Natural killer cell (primary cell): Measurements from ENCODE around the gene HOXD1. TPM values are rescaled to one million over a fixed set of nuclear protein-coding genes. Genes with fewer than 3 reads are reported as not detected.

ENCODE experiments used
- ATAC-seq, 3 donors: fragments of 150-1000 bp in 2 of 3; fragments of 200-7000 bp in 1 of 3; cut with Tn5 transposase; 1 replicate in 1 of 3; 2 replicates in 2 of 3; pipeline ENCODE4 v1.10.0; 2021; ENCODE audit warnings: mild to moderate bottlenecking in 2 of 3, moderate library complexity in 2 of 3
- DNase-seq, 2 donors: peaks; one replicate each; pipeline versions ENCODE4 v3.0.0 to v3.0.0-alpha.2; 2013 to 2021; ENCODE audit warnings: mixed read lengths in 1 of 2
- H3K27ac ChIP-seq: one replicate; pipeline ENCODE4 v1.5.1; 2013; ENCODE audit warnings: mild to moderate bottlenecking, low read length
- H3K27me3 ChIP-seq: one replicate; pipeline ENCODE4 v1.6.1; 2013; ENCODE audit warnings: low read length; ENCODE audit not compliant: control insufficient read depth, insufficient read depth
- H3K36me3 ChIP-seq: one replicate; pipeline ENCODE4 v1.6.1; 2013; ENCODE audit warnings: low read length; ENCODE audit not compliant: control insufficient read depth, insufficient read depth
- H3K4me1 ChIP-seq: one replicate; pipeline ENCODE4 v1.6.1; 2013; ENCODE audit warnings: low read length; ENCODE audit not compliant: control insufficient read depth, insufficient read depth
- H3K4me3 ChIP-seq: one replicate; pipeline ENCODE4 v1.5.1; 2013; ENCODE audit warnings: low read length
- H3K9me3 ChIP-seq: one replicate; pipeline ENCODE4 v1.6.1; 2013; ENCODE audit warnings: low read length; ENCODE audit not compliant: control insufficient read depth, insufficient read depth
- H3K27ac Mint-ChIP-seq, 2 donors: one replicate each; pipeline ENCODE4 v1.8.0; 2022; ENCODE audit warnings: mild to moderate bottlenecking in 2 of 2, mixed read lengths in 2 of 2, moderate library complexity in 1 of 2
- H3K27me3 Mint-ChIP-seq, 2 donors: one replicate each; pipeline ENCODE4 v1.8.0; 2022; ENCODE audit warnings: low read depth in 2 of 2, mixed read lengths in 2 of 2
- H3K36me3 Mint-ChIP-seq: one replicate; pipeline ENCODE4 v1.8.0; 2022; ENCODE audit warnings: mixed read lengths
- H3K4me1 Mint-ChIP-seq, 2 donors: one replicate each; pipeline ENCODE4 v1.8.0; 2022; ENCODE audit warnings: mixed read lengths in 2 of 2
- H3K4me3 Mint-ChIP-seq: one replicate; pipeline ENCODE4 v1.8.0; 2022; ENCODE audit warnings: mild to moderate bottlenecking, moderate library complexity, mixed read lengths
- H3K9me3 Mint-ChIP-seq, 2 donors: one replicate each; pipeline ENCODE4 v1.8.0; 2022; ENCODE audit warnings: mixed read lengths in 2 of 2
- CTCF ChIP-seq: fragments of 200-600 bp; IDR thresholded peaks from one replicate; pipeline ENCODE4 v1.8.0; 2022; ENCODE audit warnings: antibody characterized with exemption
- WGBS: methylation state at CpG from one replicate; pipeline ENCODE4 v1.1.7; 2013; ENCODE audit warnings: missing lambda C conversion rate; ENCODE audit not compliant: insufficient coverage; 5-methylcytosine and 5-hydroxymethylcytosine counted together
- intact Hi-C: fragments of 100-400 bp; cut with micrococcal nuclease; formaldehyde crosslinking; loops from one replicate; pipeline ENCODE4 v1.14.2; 2022
- total RNA-seq, 4 donors: library from RNA; stranded (reverse); fragments of 120-200 nt in 1 of 4; gene quantifications; one replicate each; pipeline versions ENCODE4 v1.2.3 to v1.2.4, GENCODE V29; 2013 to 2022

Gene HOXD1
- total RNA-seq, 3 donors from 2014 or later (not counting 1 experiment from before 2014, with no cell fraction given), result 0.12 TPM; not detected in 2

- Mint-ChIP-seq H3K27ac (no peak overlapping the region), H3K4me1 (no peaks in the 10 kb centered on the region), H3K9me3 (no peaks in the 10 kb centered on the region), H3K36me3 (no peaks in the 10 kb centered on the region), H3K4me3 (no peak overlapping the region), H3K27me3 (peaks cover 31 to 45% of the 10 kb centered on the region in 2 donors)
- WGBS, result 56% methylated on average over 1 of the region's 1 CpG
- Histone ChIP-seq H3K27ac (no peak overlapping the region), H3K9me3 (no peaks in the 10 kb centered on the region), H3K36me3 (no peaks in the 10 kb centered on the region), H3K27me3 (no peaks in the 10 kb centered on the region), H3K4me1 (no peaks in the 10 kb centered on the region), H3K4me3 (no peak overlapping the region)
- intact Hi-C loops, result no loop called here
- TF ChIP-seq CTCF, result no peak
- ATAC-seq, result no peak
- no peak for DNase-seq
These were observed 46.5 kb downstream of the HOXD1 start for GRCh38 chr2:176234940-176235339.

GRCh38 chr2:176237456-176237855, 49.0 kb downstream of the HOXD1 start:
- Mint-ChIP-seq H3K4me1 (no peaks in the 10 kb centered on the region), H3K27ac (no peak overlapping the region), H3K4me3 (no peak overlapping the region), H3K36me3 (no peaks in the 10 kb centered on the region), H3K27me3 (peaks cover 27 to 44% of the 10 kb centered on the region in 2 donors), H3K9me3 (no peaks in the 10 kb centered on the region)
- Histone ChIP-seq H3K27me3 (peaks cover 6% of the 10 kb centered on the region), H3K4me1 (no peaks in the 10 kb centered on the region), H3K36me3 (no peaks in the 10 kb centered on the region), H3K27ac (no peak overlapping the region), H3K4me3 (no peak overlapping the region), H3K9me3 (no peaks in the 10 kb centered on the region)
- intact Hi-C loops, result no loop called here
- DNase-seq (no peak), ATAC-seq (no peak)
- 86% methylated on average over 3 of the region's 4 CpGs for WGBS
- TF ChIP-seq CTCF, result no peak

DNA sequence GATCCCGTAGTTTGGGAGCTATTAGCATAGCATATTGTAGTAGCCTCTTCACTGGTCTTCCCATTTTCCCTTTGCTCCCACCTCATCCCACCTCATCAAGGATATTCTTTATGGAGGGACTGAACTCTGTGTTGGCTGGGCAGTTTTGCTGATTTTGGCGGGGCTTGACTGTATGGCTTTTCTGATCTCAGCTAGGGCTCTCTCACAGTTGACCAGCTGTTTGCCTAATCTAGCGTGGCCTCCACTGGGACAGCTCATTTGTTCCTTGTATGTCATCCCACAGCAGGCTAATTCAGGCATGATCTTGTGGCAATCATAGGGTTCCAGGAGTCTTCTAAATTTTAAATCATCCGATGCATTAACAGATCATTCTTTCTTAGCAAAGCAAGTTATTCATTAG, 50.6 kb downstream of the HOXD1 start:
- no peaks in the 10 kb centered on the region for H3K36me3 ChIP-seq
- peaks cover 25 to 36% of the 10 kb centered on the region in 2 donors for H3K27me3 Mint-ChIP-seq
- ATAC-seq (no peak), DNase-seq (no peak)
- intact Hi-C loops, result no loop called here
- H3K4me1 ChIP-seq, result no peaks in the 10 kb centered on the region
- no peak for TF ChIP-seq CTCF
- H3K9me3 Mint-ChIP-seq, result no peaks in the 10 kb centered on the region
- peaks cover 6% of the 10 kb centered on the region for H3K27me3 ChIP-seq
- no peak overlapping the region for H3K27ac Mint-ChIP-seq
- WGBS, result 96% methylated on average over 4 of the region's 4 CpGs
- H3K27ac ChIP-seq, result no peak overlapping the region
- H3K4me3 ChIP-seq, result no peak overlapping the region
- no peaks in the 10 kb centered on the region for H3K9me3 ChIP-seq
- H3K4me3 Mint-ChIP-seq, result no peak overlapping the region
- H3K36me3 Mint-ChIP-seq, result no peaks in the 10 kb centered on the region
- no peaks in the 10 kb centered on the region for H3K4me1 Mint-ChIP-seq

DNA sequence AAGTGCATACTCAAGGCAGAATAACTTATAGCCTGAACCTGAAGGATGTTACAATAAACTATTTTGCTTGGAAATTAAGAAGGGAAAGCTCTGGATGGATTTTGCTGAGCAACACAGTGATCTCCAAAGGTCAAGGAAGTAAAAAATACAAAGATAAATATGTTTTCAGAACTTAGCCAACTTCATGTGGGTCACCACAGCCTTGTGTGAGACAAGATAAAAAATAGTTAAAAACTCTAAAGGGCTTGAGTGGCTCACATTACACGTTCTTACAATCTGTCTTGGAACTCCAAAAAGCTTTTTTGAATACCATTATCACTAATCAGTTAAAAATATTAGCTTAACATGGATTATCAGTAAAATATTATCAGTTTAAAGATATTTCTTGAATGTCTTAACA, 51.8 kb downstream of the HOXD1 start:
- H3K4me3 Mint-ChIP-seq, result no peak overlapping the region
- intact Hi-C loops, result no loop called here
- no CpG with 5 or more reads among the region's 1 CpG for WGBS
- no peak overlapping the region for H3K27ac Mint-ChIP-seq
- H3K27ac ChIP-seq, result no peak overlapping the region
- H3K27me3 ChIP-seq, result peaks cover 6% of the 10 kb centered on the region
- no peaks in the 10 kb centered on the region for H3K9me3 Mint-ChIP-seq
- H3K9me3 ChIP-seq, result no peaks in the 10 kb centered on the region
- no peak for TF ChIP-seq CTCF
- H3K4me1 ChIP-seq, result no peaks in the 10 kb centered on the region
- no peak overlapping the region for H3K4me3 ChIP-seq
- DNase-seq (no peak), ATAC-seq (no peak)
- H3K36me3 ChIP-seq, result no peaks in the 10 kb centered on the region
- H3K27me3 Mint-ChIP-seq, result peaks cover 21 to 30% of the 10 kb centered on the region in 2 donors
- no peaks in the 10 kb centered on the region for H3K36me3 Mint-ChIP-seq
- no peaks in the 10 kb centered on the region for H3K4me1 Mint-ChIP-seq
